Cardiac muscle cell (in vitro differentiated cells and primary cell): ENCODE results near the gene XPNPEP3. TPM values are rescaled to one million over a fixed set of nuclear protein-coding genes. Genes with fewer than 3 reads are reported as not detected.

Experiments used
- DNase-seq, 2 donors: peaks; one replicate each; pipeline versions ENCODE4 v3.0.0 to v3.0.0-alpha.2; 2010 to 2017; ENCODE audit warnings: low read depth in 1 of 2, low spot score in 1 of 2
- H3K27ac ChIP-seq: fragments of 200-600 bp; sonication (generic); 2 replicates; pipeline ENCODE4 v1.5.1; 2016
- H3K27me3 ChIP-seq: fragments of 200-600 bp; sonication (generic); 2 replicates; pipeline ENCODE4 v1.6.0; 2016; ENCODE audit warnings: control low read depth
- H3K36me3 ChIP-seq: fragments of 200-600 bp; sonication (generic); 2 replicates; pipeline ENCODE4 v1.5.1; 2016; ENCODE audit warnings: control low read depth
- H3K4me1 ChIP-seq: fragments of 200-600 bp; sonication (generic); 2 replicates; pipeline ENCODE4 v1.8.1; 2017; ENCODE audit warnings: low read depth, mild to moderate bottlenecking, mixed run types
- H3K4me3 ChIP-seq: fragments of 200-600 bp; sonication (generic); 2 replicates; pipeline ENCODE4 v1.5.1; 2016; ENCODE audit warnings: mild to moderate bottlenecking
- H3K9me3 ChIP-seq: fragments of 200-600 bp; sonication (generic); 2 replicates; pipeline ENCODE4 v1.5.1; 2017; ENCODE audit warnings: low read depth, mild to moderate bottlenecking, control low read depth
- polyA plus RNA-seq: library from polyadenylated mRNA; unstranded; fragments of >200 nt; fragmentation: Nextera tagmentation; extraction: Ambion mirVana; gene quantifications from 2 replicates; pipeline ENCODE4 v1.2.1, GENCODE V29; 2016
- total RNA-seq: library from RNA; depleted of rRNA; stranded (reverse); fragments of >200 nt; gene quantifications from 2 replicates; pipeline ENCODE4 v1.2.3, GENCODE V29; 2016
- TF ChIP-seq, protein P1 (sequence below): IDR thresholded peaks from 2 replicates; pipeline ENCODE4 v1.5.1; 2012; ENCODE audit warnings: low read depth, mild to moderate bottlenecking, low read length

Gene XPNPEP3
- total and polyA plus RNA-seq, 2 experiments from 2014 or later = 15.8 to 18.2 TPM

DNA sequence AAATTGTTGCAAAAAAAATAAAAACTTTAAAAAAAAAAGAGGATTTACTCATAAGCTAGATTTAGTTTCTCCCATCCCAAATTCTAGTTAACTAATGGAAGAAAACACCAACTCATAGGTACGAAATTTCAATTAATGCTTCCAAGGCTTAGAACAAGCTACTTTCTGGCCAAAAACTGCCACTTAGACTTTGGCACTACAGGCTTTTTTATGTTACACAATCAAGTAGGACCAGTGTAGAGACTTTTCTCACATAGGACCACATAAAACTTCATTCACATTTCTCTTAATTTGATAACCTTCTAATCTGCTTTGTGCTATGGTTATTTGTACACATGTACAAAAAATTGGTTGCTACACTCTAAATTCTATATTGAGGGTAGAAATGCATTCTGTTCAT lies 3.6 kb upstream of the XPNPEP3 start:
- Histone ChIP-seq H3K4me3 (peak overlapping the region; percentile 90), H3K36me3 (peaks cover 13% of the 10 kb centered on the region), H3K27me3 (no peaks in the 10 kb centered on the region), H3K27ac (no peak overlapping the region), H3K9me3 (no peaks in the 10 kb centered on the region), H3K4me1 (peaks cover 27% of the 10 kb centered on the region)
- TF ChIP-seq, protein P1, sequence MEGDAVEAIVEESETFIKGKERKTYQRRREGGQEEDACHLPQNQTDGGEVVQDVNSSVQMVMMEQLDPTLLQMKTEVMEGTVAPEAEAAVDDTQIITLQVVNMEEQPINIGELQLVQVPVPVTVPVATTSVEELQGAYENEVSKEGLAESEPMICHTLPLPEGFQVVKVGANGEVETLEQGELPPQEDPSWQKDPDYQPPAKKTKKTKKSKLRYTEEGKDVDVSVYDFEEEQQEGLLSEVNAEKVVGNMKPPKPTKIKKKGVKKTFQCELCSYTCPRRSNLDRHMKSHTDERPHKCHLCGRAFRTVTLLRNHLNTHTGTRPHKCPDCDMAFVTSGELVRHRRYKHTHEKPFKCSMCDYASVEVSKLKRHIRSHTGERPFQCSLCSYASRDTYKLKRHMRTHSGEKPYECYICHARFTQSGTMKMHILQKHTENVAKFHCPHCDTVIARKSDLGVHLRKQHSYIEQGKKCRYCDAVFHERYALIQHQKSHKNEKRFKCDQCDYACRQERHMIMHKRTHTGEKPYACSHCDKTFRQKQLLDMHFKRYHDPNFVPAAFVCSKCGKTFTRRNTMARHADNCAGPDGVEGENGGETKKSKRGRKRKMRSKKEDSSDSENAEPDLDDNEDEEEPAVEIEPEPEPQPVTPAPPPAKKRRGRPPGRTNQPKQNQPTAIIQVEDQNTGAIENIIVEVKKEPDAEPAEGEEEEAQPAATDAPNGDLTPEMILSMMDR = no peak
- DNase-seq = no peak

DNA sequence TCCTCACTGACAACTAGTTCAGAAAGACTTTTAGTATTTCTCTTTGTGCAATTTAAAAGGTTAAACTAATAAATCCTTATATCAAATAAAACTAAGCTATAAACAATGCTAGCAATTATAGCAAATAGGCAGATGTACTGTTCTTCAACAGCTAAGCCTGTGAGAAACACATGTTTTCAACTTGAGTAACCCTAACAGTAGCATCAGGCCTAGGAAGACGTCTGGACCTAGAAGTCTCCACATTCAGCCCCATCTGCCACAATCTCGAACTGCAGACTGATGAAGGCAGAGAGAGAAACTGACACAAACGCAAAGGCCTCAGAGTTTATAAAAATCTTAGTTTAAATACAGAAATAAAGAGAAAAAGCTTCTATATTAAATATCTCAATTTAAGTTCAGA lies 3.0 kb upstream of the XPNPEP3 start:
- H3K36me3 ChIP-seq = peaks cover 7% of the 10 kb centered on the region
- no peak overlapping the region for H3K27ac ChIP-seq
- TF ChIP-seq, protein P1 = no peak
- peaks cover 27% of the 10 kb centered on the region for H3K4me1 ChIP-seq
- no peak for DNase-seq
- peak overlapping the region; percentile 90 for H3K4me3 ChIP-seq
- H3K27me3 ChIP-seq = no peaks in the 10 kb centered on the region
- no peaks in the 10 kb centered on the region for H3K9me3 ChIP-seq

DNA sequence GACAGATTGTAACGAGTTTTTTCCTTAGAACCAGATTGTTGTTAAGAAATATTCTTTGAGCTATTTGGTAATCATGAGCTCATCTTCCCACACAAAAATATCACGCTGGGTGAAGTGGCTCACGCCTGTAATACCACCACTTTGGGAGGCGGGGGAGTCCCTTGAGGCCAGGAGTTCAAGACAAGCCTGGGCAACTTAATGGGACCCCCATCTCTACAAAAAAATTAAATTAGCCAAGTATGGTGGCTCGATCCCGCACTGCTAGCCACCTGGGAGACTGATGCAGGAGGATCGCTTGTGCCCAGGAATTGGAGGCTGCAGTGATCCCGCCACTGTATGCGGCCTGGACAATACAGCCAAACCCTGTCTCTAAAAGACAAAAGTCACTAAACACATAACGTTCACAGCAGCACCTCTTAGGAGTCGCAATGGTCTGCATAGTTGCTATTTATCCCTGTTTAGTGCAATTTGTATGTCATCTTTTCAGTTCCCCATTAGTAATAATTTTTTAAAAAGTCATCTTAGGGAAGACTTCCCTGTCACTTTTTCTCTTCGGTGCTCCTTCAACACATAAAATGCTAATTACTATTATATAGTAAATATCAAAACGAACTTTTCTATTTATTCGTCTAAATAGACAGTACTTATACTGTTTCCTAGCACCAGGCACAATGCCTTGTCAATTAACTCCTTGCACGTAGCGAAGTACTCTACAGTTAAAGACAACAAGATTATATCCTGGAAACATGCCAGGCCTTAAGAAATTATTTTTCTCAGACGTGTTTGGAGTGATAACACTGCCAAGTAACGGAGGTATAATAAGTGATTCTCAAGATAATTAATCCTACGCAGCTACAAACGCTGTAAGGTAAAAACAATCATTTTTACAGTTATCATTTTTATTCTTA lies 1.6 kb upstream of the XPNPEP3 start:
- DNase-seq = peak in 1 of 2 donors; percentile 60
- H3K36me3 ChIP-seq = no peaks in the 10 kb centered on the region
- H3K4me3 ChIP-seq = peak overlapping the region; percentile 90
- H3K27ac ChIP-seq = peak overlapping the region; percentile 99
- H3K9me3 ChIP-seq = no peaks in the 10 kb centered on the region
- peaks cover 27% of the 10 kb centered on the region for H3K4me1 ChIP-seq
- TF ChIP-seq, protein P1 = no peak
- no peaks in the 10 kb centered on the region for H3K27me3 ChIP-seq

DNA sequence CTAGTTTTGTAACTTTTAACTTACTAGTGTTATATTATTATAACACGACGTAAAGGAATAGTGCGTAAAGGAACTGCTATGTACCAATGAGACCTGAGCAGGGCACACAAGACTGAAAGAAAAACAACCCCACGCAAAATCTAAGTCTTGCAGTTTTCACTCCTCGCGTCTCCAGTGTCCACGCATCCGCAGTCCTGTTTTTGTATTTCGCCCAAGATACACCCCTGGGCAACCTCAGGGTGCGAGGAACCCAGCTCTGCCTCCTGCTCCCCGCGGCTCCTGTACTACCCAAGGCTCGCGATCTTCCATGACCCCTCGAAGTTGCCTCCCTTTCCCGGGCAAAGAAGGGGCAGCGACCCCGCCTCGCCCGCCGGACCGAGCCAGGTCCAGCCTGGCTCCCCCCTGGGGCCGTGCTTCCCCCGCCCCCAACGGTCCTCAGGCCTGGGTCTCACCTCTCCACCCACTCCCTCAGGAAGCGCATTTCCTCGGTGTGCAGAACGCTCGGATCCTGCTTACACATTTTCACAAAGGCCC lies 902 bp upstream of the XPNPEP3 start:
- peak overlapping the region; percentile 90 for H3K4me3 ChIP-seq
- TF ChIP-seq, protein P1 = no peak
- H3K4me1 ChIP-seq = peaks cover 27% of the 10 kb centered on the region
- H3K9me3 ChIP-seq = no peaks in the 10 kb centered on the region
- no peaks in the 10 kb centered on the region for H3K27me3 ChIP-seq
- H3K27ac ChIP-seq = peak overlapping the region; percentile 99
- DNase-seq = peak; percentile 43 to 45
- H3K36me3 ChIP-seq = peaks cover 2% of the 10 kb centered on the region

DNA sequence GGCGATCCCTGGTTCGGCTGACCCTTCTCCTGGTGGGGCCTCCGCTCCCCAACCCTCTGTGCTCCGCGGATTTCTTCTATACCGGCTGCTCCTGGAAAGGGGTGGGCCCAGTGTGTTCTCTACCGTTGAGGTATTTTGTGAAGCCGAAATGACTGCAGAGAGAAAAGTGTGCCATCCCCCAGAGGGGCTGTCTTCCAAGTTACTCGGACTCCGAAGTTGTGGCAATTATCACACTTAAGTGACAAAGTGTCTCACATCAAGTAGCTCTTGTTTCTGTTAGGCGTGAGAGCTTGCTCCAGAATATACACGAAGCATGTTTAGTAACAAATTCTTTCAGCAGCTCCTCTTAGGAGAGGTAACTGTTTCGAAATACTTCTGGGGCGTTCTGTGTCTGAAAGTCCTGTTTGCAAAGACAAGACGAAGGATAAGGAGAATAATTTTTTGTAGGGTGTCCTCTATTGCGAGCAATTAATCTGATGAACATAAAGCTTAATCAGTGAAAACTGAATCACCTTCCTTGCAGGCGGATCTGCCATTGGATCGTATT lies 434 bp downstream of the XPNPEP3 start:
- DNase-seq = peak in 1 of 2 donors; percentile 21
- H3K9me3 ChIP-seq = no peaks in the 10 kb centered on the region

More for the DNA sequence above, 434 bp downstream of the XPNPEP3 start:
- H3K27me3 ChIP-seq = no peaks in the 10 kb centered on the region
- peak overlapping the region; percentile 90 for H3K4me3 ChIP-seq
- peaks cover 3% of the 10 kb centered on the region for H3K36me3 ChIP-seq
- H3K4me1 ChIP-seq = peaks cover 27% of the 10 kb centered on the region
- H3K27ac ChIP-seq = peak overlapping the region; percentile 99
- TF ChIP-seq, protein P1 = no peak
